GM23338 (cell line): Measurements from ENCODE around the gene SLC52A3. TPM values are rescaled to one million over a fixed set of nuclear protein-coding genes. Genes with fewer than 3 reads are reported as not detected.

Experiments
- ATAC-seq: fragments of 200-7000 bp; cut with Tn5 transposase; 3 replicates; pipeline ENCODE4 v1.9.1; 2020
- DNase-seq: peaks from one replicate; pipeline ENCODE4 v3.0.0-alpha.2; 2015; ENCODE audit warnings: low spot score
- H2AFZ ChIP-seq: fragments of 200-600 bp; sonication (generic); 2 replicates; pipeline ENCODE4 v1.8.0; 2016; ENCODE audit warnings: antibody characterized with exemption, mild to moderate bottlenecking, moderate library complexity
- H3F3A ChIP-seq: fragments of 200-600 bp; sonication (generic); replicated peaks from 2 replicates; pipeline ENCODE4 v1.8.0; 2017; ENCODE audit warnings: antibody characterized with exemption, mixed run types, low read depth
- H3K27ac ChIP-seq: fragments of 200-600 bp; sonication (generic); 2 replicates; pipeline ENCODE4 v1.6.1; 2016; ENCODE audit warnings: low read depth
- H3K27me3 ChIP-seq: fragments of 200-600 bp; sonication (generic); 2 replicates; pipeline ENCODE4 v1.8.0; 2016; ENCODE audit warnings: mild to moderate bottlenecking, mixed run types, moderate library complexity; ENCODE audit not compliant: insufficient read depth
- H3K36me3 ChIP-seq: fragments of 200-600 bp; sonication (generic); 2 replicates; pipeline ENCODE4 v1.8.0; 2016; ENCODE audit warnings: mild to moderate bottlenecking; ENCODE audit not compliant: insufficient read depth
- H3K4me1 ChIP-seq: fragments of 200-600 bp; sonication (generic); 2 replicates; pipeline ENCODE4 v1.8.0; 2016; ENCODE audit warnings: mild to moderate bottlenecking, moderate library complexity; ENCODE audit not compliant: insufficient read depth
- H3K4me2 ChIP-seq: fragments of 200-600 bp; sonication (generic); 2 replicates; pipeline ENCODE4 v1.7.1; 2017; ENCODE audit warnings: mixed run types
- H3K4me3 ChIP-seq: fragments of 200-600 bp; sonication (generic); 2 replicates; pipeline ENCODE4 v1.6.1; 2016; ENCODE audit warnings: mixed run types
- H3K79me2 ChIP-seq: fragments of 200-600 bp; sonication (generic); replicated peaks from 2 replicates; pipeline ENCODE4 v1.8.0; 2017; ENCODE audit warnings: mild to moderate bottlenecking; ENCODE audit not compliant: insufficient read depth
- H3K9me2 ChIP-seq: fragments of 200-600 bp; sonication (generic); 2 replicates; pipeline ENCODE4 v1.8.0; 2017; ENCODE audit not compliant: insufficient read depth
- H4K20me1 ChIP-seq: fragments of 200-600 bp; sonication (generic); replicated peaks from 2 replicates; pipeline ENCODE4 v1.8.0; 2017; ENCODE audit warnings: mild to moderate bottlenecking; ENCODE audit not compliant: insufficient read depth
- H3K27ac Mint-ChIP-seq: 2 replicates; pipeline ENCODE4 v1.8.0; 2020; ENCODE audit warnings: inconsistent platforms, mild to moderate bottlenecking, moderate library complexity, mixed read lengths
- H3K27me3 Mint-ChIP-seq: 3 replicates; pipeline ENCODE4 v1.8.0; 2022; ENCODE audit warnings: low read depth, mild to moderate bottlenecking, moderate library complexity, mixed read lengths, inconsistent platforms; ENCODE audit not compliant: insufficient read depth, poor library complexity
- H3K36me3 Mint-ChIP-seq: 3 replicates; pipeline ENCODE4 v1.8.0; 2021; ENCODE audit warnings: low read depth, mild to moderate bottlenecking, inconsistent platforms, moderate library complexity, mixed read lengths
- H3K4me1 Mint-ChIP-seq: 3 replicates; pipeline ENCODE4 v1.8.0; 2020; ENCODE audit warnings: mild to moderate bottlenecking, inconsistent platforms, mixed read lengths
- H3K4me3 Mint-ChIP-seq: 3 replicates; pipeline ENCODE4 v1.8.0; 2021; ENCODE audit warnings: moderate library complexity, mild to moderate bottlenecking, inconsistent platforms, mixed read lengths
- H3K9me3 Mint-ChIP-seq: 3 replicates; pipeline ENCODE4 v1.8.0; 2020; ENCODE audit warnings: moderate library complexity, mild to moderate bottlenecking, inconsistent platforms, mixed read lengths
- CTCF ChIP-seq, 2 experiments: fragments of 200-600 bp in 1 of 2; sonication (generic) in 1 of 2; conservative IDR thresholded peaks; 2 replicates each; pipeline versions ENCODE4 v1.5.1 to v1.6.1; 2016 to 2017; ENCODE audit warnings: antibody characterized with exemption in 2 of 2, low read depth in 2 of 2, mild to moderate bottlenecking in 2 of 2, moderate library complexity in 1 of 2
- NANOG ChIP-seq: IDR thresholded peaks from 2 replicates; pipeline ENCODE4 v1.6.1; 2016; ENCODE audit warnings: antibody characterized with exemption, borderline replicate concordance
- POLR2AphosphoS5 ChIP-seq: IDR thresholded peaks from 2 replicates; pipeline ENCODE4 v1.6.1; 2016; ENCODE audit warnings: antibody characterized with exemption, low read depth
- STAT1 ChIP-seq: IDR thresholded peaks from one replicate; pipeline ENCODE4 v1.6.1; 2016; ENCODE audit warnings: antibody characterized with exemption; ENCODE audit not compliant: unreplicated experiment
- ZNF114 ChIP-seq: fragments of 250-450 bp; sonication (Bioruptor Pico); IDR thresholded peaks from 2 replicates; pipeline ENCODE4 v1.5.0; 2020; ENCODE audit warnings: mild to moderate bottlenecking, moderate library complexity
- ZNF331 ChIP-seq: fragments of 250-450 bp; sonication (Bioruptor Pico); IDR thresholded peaks from 2 replicates; pipeline ENCODE4 v1.5.0; 2020; ENCODE audit warnings: low read depth, mild to moderate bottlenecking, moderate library complexity
- ZNF462 ChIP-seq: fragments of 250-450 bp; sonication (Bioruptor Pico); IDR thresholded peaks from 2 replicates; pipeline ENCODE4 v1.5.0; 2020; ENCODE audit warnings: mild to moderate bottlenecking, moderate library complexity
- polyA plus RNA-seq: library from polyadenylated mRNA; unstranded; fragments of >200 nt; fragmentation: Nextera tagmentation; extraction: Ambion mirVana; gene quantifications from 2 replicates; pipeline ENCODE4 v1.2.1, GENCODE V29; 2016
- total RNA-seq: library from RNA; depleted of rRNA; stranded (reverse); fragments of >200 nt; shearing (Covaris generic); gene quantifications from 2 replicates; pipeline ENCODE4 v1.2.3, GENCODE V29; 2014
- TF ChIP-seq, protein P1 (sequence below): IDR thresholded peaks from 2 replicates; pipeline ENCODE4 v1.6.1; 2016; ENCODE audit warnings: antibody characterized with exemption

The SLC52A3 gene
- total and polyA plus RNA-seq, 2 experiments from 2014 or later, result 2.3 to 4.5 TPM

DNA sequence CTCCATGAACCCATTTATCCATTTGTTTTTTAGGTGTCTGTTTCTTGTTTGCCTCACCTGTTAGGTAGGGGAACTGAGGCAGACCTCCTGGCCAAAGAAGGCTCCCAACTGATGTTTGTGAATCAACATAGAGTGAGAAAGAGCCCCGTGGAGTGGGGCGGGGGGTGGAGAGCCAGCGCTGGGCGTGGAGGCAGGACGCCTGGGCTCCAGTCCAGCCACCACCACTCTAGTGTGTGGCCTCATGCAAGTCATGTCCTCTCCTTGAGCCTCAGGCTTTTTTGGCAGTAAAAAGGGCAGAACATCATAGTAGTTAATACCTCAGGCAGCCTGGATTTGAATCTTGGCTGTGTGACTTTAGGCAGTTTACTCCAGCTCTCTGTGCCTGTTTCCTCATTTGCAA, 50.5 kb downstream of the SLC52A3 start:
- Histone ChIP-seq H3K4me1 (peaks cover 6% of the 10 kb centered on the region), H3K36me3 (no peaks in the 10 kb centered on the region), H4K20me1 (no peaks in the 10 kb centered on the region), H3K27me3 (no peaks in the 10 kb centered on the region), H3K79me2 (no peaks in the 10 kb centered on the region), H3K9me2 (no peaks in the 10 kb centered on the region), H2AFZ (no peak overlapping the region), H3F3A (no peaks in the 10 kb centered on the region), H3K4me2 (no peak overlapping the region), H3K4me3 (no peak overlapping the region), H3K27ac (no peak overlapping the region)
- Mint-ChIP-seq H3K27ac (no peak overlapping the region), H3K36me3 (no peaks in the 10 kb centered on the region), H3K4me1 (peaks cover 9% of the 10 kb centered on the region), H3K4me3 (no peak overlapping the region), H3K9me3 (peaks cover 6% of the 10 kb centered on the region), H3K27me3 (peaks cover 10% of the 10 kb centered on the region)
- no peak for TF ChIP-seq ZNF114 (CRISPR knock-in tag)
- no peak for ATAC-seq
- no peak for DNase-seq

- H3K27ac Mint-ChIP-seq, result no peak overlapping the region
- Histone ChIP-seq H3K36me3 (no peaks in the 10 kb centered on the region), H3K27me3 (no peaks in the 10 kb centered on the region), H3F3A (no peaks in the 10 kb centered on the region), H3K4me1 (peaks cover 6% of the 10 kb centered on the region), H3K4me2 (no peak overlapping the region), H3K79me2 (no peaks in the 10 kb centered on the region), H2AFZ (no peak overlapping the region), H4K20me1 (no peaks in the 10 kb centered on the region), H3K4me3 (no peak overlapping the region), H3K9me2 (no peaks in the 10 kb centered on the region), H3K27ac (no peak overlapping the region)
- DNase-seq (no peak), ATAC-seq (no peak)
- no peaks in the 10 kb centered on the region for H3K36me3 Mint-ChIP-seq
- no peak overlapping the region for H3K4me3 Mint-ChIP-seq
- H3K9me3 Mint-ChIP-seq, result peaks cover 6% of the 10 kb centered on the region
- peaks cover 10% of the 10 kb centered on the region for H3K27me3 Mint-ChIP-seq
- TF ChIP-seq STAT1 (no peak), NANOG (no peak), CTCF (conservative IDR thresholded peaks at IDR 0.05; ENCODE audit: low read depth in 2 of 2) (no peak), ZNF462 (CRISPR knock-in tag) (no peak), POLR2AphosphoS5 (no peak), ZNF331 (CRISPR knock-in tag) (no peak)
- TF ChIP-seq, protein P1, sequence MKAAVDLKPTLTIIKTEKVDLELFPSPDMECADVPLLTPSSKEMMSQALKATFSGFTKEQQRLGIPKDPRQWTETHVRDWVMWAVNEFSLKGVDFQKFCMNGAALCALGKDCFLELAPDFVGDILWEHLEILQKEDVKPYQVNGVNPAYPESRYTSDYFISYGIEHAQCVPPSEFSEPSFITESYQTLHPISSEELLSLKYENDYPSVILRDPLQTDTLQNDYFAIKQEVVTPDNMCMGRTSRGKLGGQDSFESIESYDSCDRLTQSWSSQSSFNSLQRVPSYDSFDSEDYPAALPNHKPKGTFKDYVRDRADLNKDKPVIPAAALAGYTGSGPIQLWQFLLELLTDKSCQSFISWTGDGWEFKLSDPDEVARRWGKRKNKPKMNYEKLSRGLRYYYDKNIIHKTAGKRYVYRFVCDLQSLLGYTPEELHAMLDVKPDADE, result no peak
- peaks cover 9% of the 10 kb centered on the region for H3K4me1 Mint-ChIP-seq
Observed at GRCh38 chr20:717271-717670, 51.0 kb downstream of the SLC52A3 start.
